ENCODE measurements around the gene RERE.
A peak's percentile ranks its signal among the peaks of the same experiment; 100 is the strongest.

DNA sequence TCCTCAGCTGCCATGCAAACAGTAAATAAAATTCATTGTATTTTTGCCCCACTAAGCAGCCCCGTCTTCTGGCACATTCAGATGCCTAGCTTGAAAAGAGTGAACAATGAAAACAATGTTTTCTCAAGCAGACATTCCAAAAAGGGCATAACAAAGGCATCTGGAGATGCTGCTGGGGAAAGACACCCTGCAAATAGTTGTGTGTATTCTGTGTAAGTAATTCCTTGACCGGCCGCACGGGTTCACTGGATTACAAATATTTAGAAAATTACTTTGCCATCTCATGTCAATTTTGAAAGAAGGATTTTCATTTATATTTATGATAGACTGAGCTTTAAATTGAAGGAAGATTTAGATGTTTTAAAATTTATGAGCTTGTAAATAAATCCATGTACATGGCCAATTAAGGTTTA is 357.3 kb downstream of the RERE start:
- TF ChIP-seq CTCF (IDR thresholded peaks at IDR 0.05) (peak in 1 of 4 experiments; percentile 27), POLR2A (IDR thresholded peaks at IDR 0.05) (no peak)

Data from uterus (tissue), 2 donors.